HepG2 (cell line): ENCODE results near the gene TRRAP. TPM values are rescaled to one million over a fixed set of nuclear protein-coding genes. Genes with fewer than 3 reads are reported as not detected.

Source experiments
- HNRNPL ChIP-seq: fragments of 200-400 bp; formaldehyde crosslinking; IDR thresholded peaks from 2 replicates; pipeline ENCODE4 v1.6.1; 2017; ENCODE audit warnings: mild to moderate bottlenecking, low read depth, low read length
- MYC ChIP-seq: sonication (generic); formaldehyde crosslinking; IDR thresholded peaks from 2 replicates; pipeline ENCODE4 v1.9.0; 2021; ENCODE audit warnings: missing genetic modification reagents, borderline replicate concordance
- SMC3 ChIP-seq: IDR thresholded peaks from 2 replicates; pipeline ENCODE4 v1.6.1; 2011; ENCODE audit warnings: low read length, improper control_type of control experiment
- STAG1 ChIP-seq: sonication (generic); formaldehyde crosslinking; IDR thresholded peaks from 2 replicates; pipeline ENCODE4 v1.4.0; 2020; ENCODE audit warnings: missing genetic modification reagents
- ZKSCAN8 ChIP-seq: IDR thresholded peaks from 2 replicates; pipeline ENCODE4 v1.6.1; 2016; ENCODE audit warnings: borderline replicate concordance, missing genetic modification reagents, missing compliant biosample characterization
- ZNF616 ChIP-seq: sonication (generic); formaldehyde crosslinking; IDR thresholded peaks from 2 replicates; pipeline ENCODE4 v1.5.0; 2020; ENCODE audit warnings: low read depth, mild to moderate bottlenecking, missing genetic modification reagents
- ZNF646 ChIP-seq: sonication (generic); formaldehyde crosslinking; IDR thresholded peaks from 2 replicates; pipeline ENCODE4 v1.9.0; 2021; ENCODE audit warnings: mild to moderate bottlenecking, missing genetic modification reagents
- polyA plus RNA-seq, 8 experiments: library from polyadenylated mRNA; depleted of rRNA in 3 of 8; stranded (reverse) in 7 of 8; unstranded in 1 of 8; fragments of >200 nt; fragmentation: Illumina TruSeq in 4 of 8; extraction: Trizol in 4 of 8; gene quantifications; 2 replicates each; pipeline versions ENCODE4 v1.2.1 to v1.2.3, GENCODE V29; 2011 to 2016; ENCODE audit warnings: low read depth in 4 of 8, missing spikeins in 1 of 8, mixed read lengths in 1 of 8; ENCODE audit not compliant: insufficient read depth in 1 of 8
- total RNA-seq, 5 experiments: library from RNA; depleted of rRNA; stranded (reverse); fragments of >200 nt; fragmentation: Illumina TruSeq; extraction: Trizol; gene quantifications; 2 replicates each; pipeline ENCODE4 v1.2.3, GENCODE V29; 2016; ENCODE audit warnings: low read depth in 1 of 5
- TF ChIP-seq, protein P1 (sequence below), 2 experiments: fragments of 450-650 bp in 1 of 2; sonication (generic) in 1 of 2; formaldehyde crosslinking in 1 of 2; IDR thresholded peaks; 2 replicates each; pipeline versions ENCODE4 v1.6.1 to v1.8.0; 2016 to 2022; ENCODE audit warnings: antibody characterized with exemption in 1 of 2, mild to moderate bottlenecking in 1 of 2, missing genetic modification reagents in 1 of 2

TRRAP gene
- total and polyA plus RNA-seq, 2 of the 13 experiments (the other 11 are each of a cell fraction or from before 2014, with no cell fraction given): 8.6 to 10.5 TPM

DNA sequence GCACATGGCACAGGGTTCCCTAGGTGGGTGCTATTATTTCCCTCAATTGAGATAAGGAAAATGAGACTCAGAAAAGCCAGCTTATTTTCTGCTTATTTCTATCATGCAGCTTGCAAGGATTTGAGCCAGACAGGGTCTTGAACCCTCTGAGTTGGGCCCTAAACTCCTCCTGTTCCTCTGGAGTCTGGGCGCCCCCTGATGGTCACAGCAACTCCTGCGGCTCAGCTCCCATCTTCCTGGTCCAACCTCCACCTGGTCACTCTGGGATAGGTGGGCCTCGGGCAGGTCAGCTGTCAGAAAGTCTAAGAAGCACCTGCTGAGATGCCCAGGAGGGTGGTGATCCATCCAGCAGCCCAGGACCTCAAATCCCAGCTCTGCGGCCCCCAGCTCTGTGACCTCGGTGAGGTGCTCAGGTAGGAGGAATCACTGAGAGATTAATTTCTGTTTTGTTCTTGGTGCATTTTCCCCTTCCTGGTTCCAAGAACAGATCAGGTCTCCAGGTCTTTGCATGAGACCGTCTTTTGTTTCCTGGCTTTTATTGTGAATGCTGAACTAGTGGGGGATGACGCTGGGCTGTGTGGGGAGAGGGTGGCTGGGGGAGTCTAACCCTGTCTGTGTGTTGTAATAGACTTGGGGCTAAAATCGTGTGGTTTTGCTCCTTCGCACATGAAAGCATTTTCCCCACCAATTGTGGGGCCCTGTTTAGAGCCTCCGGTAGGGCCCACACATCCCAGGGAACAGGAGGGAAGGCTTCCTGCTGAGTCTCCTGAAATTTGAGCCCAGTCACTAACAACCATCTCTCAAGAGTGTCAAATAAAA is 41.3 kb upstream of the TRRAP start (continued):
- TF ChIP-seq, protein P1, sequence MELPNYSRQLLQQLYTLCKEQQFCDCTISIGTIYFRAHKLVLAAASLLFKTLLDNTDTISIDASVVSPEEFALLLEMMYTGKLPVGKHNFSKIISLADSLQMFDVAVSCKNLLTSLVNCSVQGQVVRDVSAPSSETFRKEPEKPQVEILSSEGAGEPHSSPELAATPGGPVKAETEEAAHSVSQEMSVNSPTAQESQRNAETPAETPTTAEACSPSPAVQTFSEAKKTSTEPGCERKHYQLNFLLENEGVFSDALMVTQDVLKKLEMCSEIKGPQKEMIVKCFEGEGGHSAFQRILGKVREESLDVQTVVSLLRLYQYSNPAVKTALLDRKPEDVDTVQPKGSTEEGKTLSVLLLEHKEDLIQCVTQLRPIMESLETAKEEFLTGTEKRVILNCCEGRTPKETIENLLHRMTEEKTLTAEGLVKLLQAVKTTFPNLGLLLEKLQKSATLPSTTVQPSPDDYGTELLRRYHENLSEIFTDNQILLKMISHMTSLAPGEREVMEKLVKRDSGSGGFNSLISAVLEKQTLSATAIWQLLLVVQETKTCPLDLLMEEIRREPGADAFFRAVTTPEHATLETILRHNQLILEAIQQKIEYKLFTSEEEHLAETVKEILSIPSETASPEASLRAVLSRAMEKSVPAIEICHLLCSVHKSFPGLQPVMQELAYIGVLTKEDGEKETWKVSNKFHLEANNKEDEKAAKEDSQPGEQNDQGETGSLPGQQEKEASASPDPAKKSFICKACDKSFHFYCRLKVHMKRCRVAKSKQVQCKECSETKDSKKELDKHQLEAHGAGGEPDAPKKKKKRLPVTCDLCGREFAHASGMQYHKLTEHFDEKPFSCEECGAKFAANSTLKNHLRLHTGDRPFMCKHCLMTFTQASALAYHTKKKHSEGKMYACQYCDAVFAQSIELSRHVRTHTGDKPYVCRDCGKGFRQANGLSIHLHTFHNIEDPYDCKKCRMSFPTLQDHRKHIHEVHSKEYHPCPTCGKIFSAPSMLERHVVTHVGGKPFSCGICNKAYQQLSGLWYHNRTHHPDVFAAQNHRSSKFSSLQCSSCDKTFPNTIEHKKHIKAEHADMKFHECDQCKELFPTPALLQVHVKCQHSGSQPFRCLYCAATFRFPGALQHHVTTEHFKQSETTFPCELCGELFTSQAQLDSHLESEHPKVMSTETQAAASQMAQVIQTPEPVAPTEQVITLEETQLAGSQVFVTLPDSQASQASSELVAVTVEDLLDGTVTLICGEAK (IDR thresholded peaks at IDR 0.05): no peak
- TF ChIP-seq, protein P1 (CRISPR knock-in tag; IDR thresholded peaks at IDR 0.05): no peak
- TF ChIP-seq STAG1 (CRISPR knock-in tag): peak; percentile 73
- TF ChIP-seq ZKSCAN8 (CRISPR knock-in tag): no peak
- TF ChIP-seq ZNF616 (CRISPR knock-in tag): no peak
- no peak for TF ChIP-seq ZNF646
- TF ChIP-seq SMC3: peak; percentile 40
- TF ChIP-seq HNRNPL: no peak
- no peak for TF ChIP-seq MYC
